ENCODE results near the gene MON2. TPM values are rescaled to one million over a fixed set of nuclear protein-coding genes. Genes with fewer than 3 reads are reported as not detected.

The MON2 gene
- total and polyA plus RNA-seq, 2 of the 13 experiments (the other 11 are each of a cell fraction or from before 2014, with no cell fraction given): 10.5 to 24.8 TPM

GRCh38 chr12:62603061-62603810 is 136.6 kb downstream of the MON2 start (continued):
- peak; percentile 80 for TF ChIP-seq AHDC1 (CRISPR knock-in tag; IDR thresholded peaks at IDR 0.05; ENCODE audit: borderline replicate concordance)
- TF ChIP-seq ZNF546 (CRISPR knock-in tag; conservative IDR thresholded peaks at IDR 0.05): peak; percentile 71; the same call in 1 of the 2 replicates
- 0 out of 2 replicates have a peak, but pooled peaks have one; percentile 52 for TF ChIP-seq PAWR (CRISPR knock-in tag; IDR thresholded peaks at IDR 0.05; ENCODE audit: borderline replicate concordance)
- peak; percentile 41 for TF ChIP-seq MED8 (CRISPR knock-in tag; IDR thresholded peaks at IDR 0.05; ENCODE audit: insufficient replicate concordance)
- TF ChIP-seq ZNF616 (CRISPR knock-in tag; IDR thresholded peaks at IDR 0.05; ENCODE audit: low read depth): no peak; the same call in 1 of the 2 replicates
- peak; percentile 90 for TF ChIP-seq ZBTB2 (CRISPR knock-in tag; IDR thresholded peaks at IDR 0.05; ENCODE audit: low read depth)
- peak; percentile 64 for TF ChIP-seq LBX2 (CRISPR knock-in tag; IDR thresholded peaks at IDR 0.05; ENCODE audit: borderline replicate concordance)
- TF ChIP-seq HDAC2 (CRISPR knock-in tag; IDR thresholded peaks at IDR 0.05): peak; percentile 10; the same call in 1 of the 2 replicates
- 0 out of 2 replicates have a peak, but pooled peaks have one; percentile 18 for TF ChIP-seq NFYB (CRISPR knock-in tag; IDR thresholded peaks at IDR 0.05)
- TF ChIP-seq ZFP41 (CRISPR knock-in tag; IDR thresholded peaks at IDR 0.05; ENCODE audit: borderline replicate concordance): peak; percentile 63; the same call in 1 of the 2 replicates
- peak; percentile 48; the same call in 1 of the 2 replicates for TF ChIP-seq KAT8 (CRISPR knock-in tag; IDR thresholded peaks at IDR 0.05)
- peak; percentile 66; the same call in 1 of the 2 replicates for TF ChIP-seq FOXC1 (CRISPR knock-in tag; IDR thresholded peaks at IDR 0.05; ENCODE audit: borderline replicate concordance)
- TF ChIP-seq PHF20 (CRISPR knock-in tag; IDR thresholded peaks at IDR 0.05): no peak
- TF ChIP-seq ZNF451 (CRISPR knock-in tag; IDR thresholded peaks at IDR 0.05): 0 out of 2 replicates have a peak, but pooled peaks have one; percentile 36
- TF ChIP-seq SYNCRIP (IDR thresholded peaks at IDR 0.05; ENCODE audit: insufficient read depth, low read depth, low read length): no peak
- TF ChIP-seq KDM5B (CRISPR knock-in tag; IDR thresholded peaks at IDR 0.05; ENCODE audit: borderline replicate concordance): peak; percentile 88; the same call in 1 of the 2 replicates
- 0 out of 2 replicates have a peak, but pooled peaks have one; percentile 11 for TF ChIP-seq ZNF234 (CRISPR knock-in tag; conservative IDR thresholded peaks at IDR 0.05)
- peak; percentile 49 for TF ChIP-seq YY1 (IDR thresholded peaks at IDR 0.05; ENCODE audit: insufficient read depth, insufficient replicate concordance, low read depth, low read length)
- TF ChIP-seq, protein P1, sequence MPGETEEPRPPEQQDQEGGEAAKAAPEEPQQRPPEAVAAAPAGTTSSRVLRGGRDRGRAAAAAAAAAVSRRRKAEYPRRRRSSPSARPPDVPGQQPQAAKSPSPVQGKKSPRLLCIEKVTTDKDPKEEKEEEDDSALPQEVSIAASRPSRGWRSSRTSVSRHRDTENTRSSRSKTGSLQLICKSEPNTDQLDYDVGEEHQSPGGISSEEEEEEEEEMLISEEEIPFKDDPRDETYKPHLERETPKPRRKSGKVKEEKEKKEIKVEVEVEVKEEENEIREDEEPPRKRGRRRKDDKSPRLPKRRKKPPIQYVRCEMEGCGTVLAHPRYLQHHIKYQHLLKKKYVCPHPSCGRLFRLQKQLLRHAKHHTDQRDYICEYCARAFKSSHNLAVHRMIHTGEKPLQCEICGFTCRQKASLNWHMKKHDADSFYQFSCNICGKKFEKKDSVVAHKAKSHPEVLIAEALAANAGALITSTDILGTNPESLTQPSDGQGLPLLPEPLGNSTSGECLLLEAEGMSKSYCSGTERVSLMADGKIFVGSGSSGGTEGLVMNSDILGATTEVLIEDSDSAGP (CRISPR knock-in tag; IDR thresholded peaks at IDR 0.05; ENCODE audit: borderline replicate concordance): peak; percentile 70; the same call in 1 of the 2 replicates
